GM12878 (cell line): Measurements from ENCODE around the gene ADM2. TPM values are rescaled to one million over a fixed set of nuclear protein-coding genes. Genes with fewer than 3 reads are reported as not detected.

Source experiments
- ATAC-seq: fragments of 200-7000 bp; cut with Tn5 transposase; 3 replicates; pipeline ENCODE4 v1.9.1; 2020; ENCODE audit warnings: mild to moderate bottlenecking, moderate library complexity
- BruUV-seq: library from RNA; stranded (reverse); fragments of 400-500 nt; replicated peaks from 2 replicates; lab custom pipeline; 2021; lab: Mats Ljungman, UMichigan
- CTCF ChIA-PET: fragments of 300-600 bp; sonication (Branson Sonifier 250); formaldehyde crosslinking; extraction: SDS; loops from one replicate; lab custom pipeline; 2021; ENCODE audit warnings: inconsistent platforms; lab: Yijun Ruan, JAX
- POLR2A ChIA-PET: fragments of 350-600 bp; formaldehyde crosslinking; extraction: SDS; loops from one replicate; lab custom pipeline; 2021; ENCODE audit warnings: inconsistent platforms; lab: Charles Lee
- RAD21 ChIA-PET: fragments of 300-600 bp; sonication (Branson Sonifier 250); formaldehyde crosslinking; loops from one replicate; lab custom pipeline; 2023; ENCODE audit warnings: antibody characterized with exemption; ENCODE audit not compliant: unreplicated experiment; lab: Charles Lee
- SMC1A ChIA-PET: fragments of 300-600 bp; sonication (Branson Sonifier 250); formaldehyde crosslinking; loops from one replicate; lab custom pipeline; 2023; ENCODE audit not compliant: unreplicated experiment, uncharacterized antibody; lab: Charles Lee
- DNase-seq: peaks from one replicate; pipeline ENCODE4 v3.0.0-alpha.2; 2011; ENCODE audit warnings: low read depth, low spot score
- FAIRE-seq: peaks from 3 replicates; lab custom pipeline; 2011; peaks lifted over from hg19 to GRCh38; lab: Jason Lieb, UNC
- H2AFZ ChIP-seq: 2 replicates; pipeline ENCODE4 v1.6.0; 2011; ENCODE audit warnings: low read depth, low read length, control low read depth; ENCODE audit not compliant: control insufficient read depth
- H3K27ac ChIP-seq: 2 replicates; pipeline ENCODE4 v1.5.1; 2011; ENCODE audit warnings: control low read depth; ENCODE audit not compliant: control insufficient read depth, insufficient read depth
- H3K27me3 ChIP-seq, 2 experiments: replicated peaks in 1 of 2; 2 replicates each; pipeline versions ENCODE4 v1.6.0 to v1.6.1; 2011; ENCODE audit warnings: low read length in 1 of 2; ENCODE audit not compliant: control insufficient read depth in 2 of 2, insufficient read depth in 2 of 2
- H3K36me3 ChIP-seq, 2 experiments: 2 replicates each; pipeline ENCODE4 v1.5.1; 2011; ENCODE audit warnings: low read length in 1 of 2; ENCODE audit not compliant: control insufficient read depth in 2 of 2, insufficient read depth in 2 of 2
- H3K4me1 ChIP-seq: 2 replicates; pipeline ENCODE4 v1.6.1; 2011; ENCODE audit warnings: mild to moderate bottlenecking, low read length, moderate library complexity, mixed read lengths; ENCODE audit not compliant: control insufficient read depth, insufficient read depth
- H3K4me2 ChIP-seq: 2 replicates; pipeline ENCODE4 v1.6.0; 2011; ENCODE audit warnings: control low read depth; ENCODE audit not compliant: control insufficient read depth, insufficient read depth
- H3K4me3 ChIP-seq: fragments of 200-600 bp; sonication (generic); 2 replicates; pipeline ENCODE4 v1.5.1; 2016
- H3K79me2 ChIP-seq: 2 replicates; pipeline ENCODE4 v1.6.0; 2011; ENCODE audit warnings: low read length; ENCODE audit not compliant: control insufficient read depth, insufficient read depth
- H3K9ac ChIP-seq: 2 replicates; pipeline ENCODE4 v1.8.0; 2011; ENCODE audit warnings: low read length, control low read depth, mixed read lengths; ENCODE audit not compliant: control insufficient read depth, insufficient read depth
- H3K9me3 ChIP-seq: replicated peaks from 3 replicates; pipeline ENCODE4 v1.5.1; 2011; ENCODE audit warnings: mild to moderate bottlenecking, low read length; ENCODE audit not compliant: control insufficient read depth, insufficient read depth
- H4K20me1 ChIP-seq: 2 replicates; pipeline ENCODE4 v1.6.0; 2011; ENCODE audit not compliant: control insufficient read depth, insufficient read depth
- ATF3 ChIP-seq: IDR thresholded peaks from 2 replicates; pipeline ENCODE4 v1.6.1; 2011; ENCODE audit warnings: low read depth, mild to moderate bottlenecking, low read length, moderate library complexity, borderline replicate concordance; ENCODE audit errors: extremely low read depth
- CBX3 ChIP-seq: fragments of 200-600 bp; sonication (generic); IDR thresholded peaks from 2 replicates; pipeline ENCODE4 v1.6.1; 2016; ENCODE audit warnings: low read depth, borderline replicate concordance
- CHD1 ChIP-seq: IDR thresholded peaks from 2 replicates; pipeline ENCODE4 v1.6.1; 2012; ENCODE audit warnings: low read depth, low read length, improper control_type of control experiment
- CTCF ChIP-seq, 3 experiments: IDR thresholded peaks in 2 of 3; conservative IDR thresholded peaks in 1 of 3; 2 replicates each; pipeline ENCODE4 v1.5.1; 2011; ENCODE audit warnings: low read depth in 3 of 3, low read length in 3 of 3, mild to moderate bottlenecking in 3 of 3, control low read depth in 2 of 3, moderate library complexity in 2 of 3, inconsistent platforms in 1 of 3, mixed read lengths in 1 of 3; ENCODE audit not compliant: control insufficient read depth in 2 of 3, insufficient read depth in 1 of 3; ENCODE audit errors: extremely low read depth in 1 of 3
- ELK1 ChIP-seq: IDR thresholded peaks from 2 replicates; pipeline ENCODE4 v1.6.1; 2012; ENCODE audit warnings: low read depth, low read length, improper control_type of control experiment
- FOXM1 ChIP-seq: IDR thresholded peaks from 2 replicates; pipeline ENCODE4 v1.6.1; 2012; ENCODE audit warnings: low read depth, mild to moderate bottlenecking, inconsistent platforms, low read length, moderate library complexity
- GABPA ChIP-seq: IDR thresholded peaks from 2 replicates; pipeline ENCODE4 v1.6.1; 2014; ENCODE audit warnings: antibody characterized with exemption, low read depth, mild to moderate bottlenecking, inconsistent platforms
- HDAC2 ChIP-seq: fragments of 200-600 bp; sonication (generic); IDR thresholded peaks from 2 replicates; pipeline ENCODE4 v1.6.1; 2017
- SIN3A ChIP-seq: IDR thresholded peaks from 2 replicates; pipeline ENCODE4 v1.6.1; 2012; ENCODE audit warnings: low read depth, low read length, improper control_type of control experiment
- WGBS: methylation state at CpG from one replicate; pipeline ENCODE4 v1.1.6; 2016; ENCODE audit warnings: low lambda C conversion rate; ENCODE audit not compliant: insufficient replicate concordance, insufficient coverage; ENCODE audit errors: missing lambda C conversion rate; 5-methylcytosine and 5-hydroxymethylcytosine counted together
- in situ Hi-C: fragments of 300-500 bp; cut with MboI; formaldehyde crosslinking; loops from 9 replicates; pipeline ENCODE4 v1.14.3; 2018; ENCODE audit warnings: mixed read lengths
- intact Hi-C: fragments of 100-400 bp; cut with micrococcal nuclease; formaldehyde crosslinking; loops from one replicate; pipeline ENCODE4 v1.14.2; 2022; ENCODE audit not compliant: unreplicated experiment
- polyA plus RNA-seq, 11 experiments: library from polyadenylated mRNA; depleted of rRNA in 4 of 11; unstranded in 6 of 11; stranded (reverse) in 5 of 11; fragments of >200 nt; fragmentation: Nextera tagmentation in 4 of 11; fragmentation: Illumina TruSeq in 1 of 11; extraction: Ambion mirVana in 4 of 11; extraction: Trizol in 1 of 11; gene quantifications; 1 replicate in 1 of 11; 2 replicates in 10 of 11; pipeline versions ENCODE4 v1.2.1 to v1.2.3, GENCODE V29; 2011 to 2016; ENCODE audit warnings: inconsistent platforms in 2 of 11, missing spikeins in 2 of 11, low read depth in 1 of 11
- total RNA-seq, 4 experiments: library from RNA; depleted of rRNA in 3 of 4; stranded (reverse); fragments of >200 nt in 3 of 4; fragmentation: Illumina TruSeq in 1 of 4; extraction: Trizol in 1 of 4; gene quantifications; 2 replicates each; pipeline versions ENCODE4 v1.2.1 to v1.2.3, GENCODE V29; 2013 to 2021

ADM2 gene
- total and polyA plus RNA-seq, 10 of the 15 experiments (the other 5 are each of a cell fraction or from before 2014, with no cell fraction given), result 0.02 to 0.33 (median 0.12) TPM; not detected in 2

DNA sequence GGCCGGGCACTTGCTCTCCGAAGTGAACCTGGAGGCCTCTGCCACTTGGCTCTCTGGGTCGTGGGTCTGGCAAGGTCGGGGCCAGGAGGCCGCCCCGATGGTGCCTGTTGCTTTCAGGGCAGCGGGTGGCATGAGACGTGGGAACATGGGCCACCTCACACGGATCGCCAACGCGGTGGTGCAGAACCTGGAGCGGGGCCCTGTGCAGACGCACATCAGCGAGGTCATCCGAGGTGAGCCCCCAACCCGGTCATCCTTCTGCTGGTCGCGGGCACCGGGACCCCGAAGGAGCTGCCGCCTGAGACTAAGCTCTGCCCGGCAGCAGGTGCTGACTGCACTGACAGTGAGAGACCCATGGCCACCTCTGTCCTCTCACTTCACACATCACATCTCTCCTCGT, 46.5 kb upstream of the ADM2 start:
- Histone ChIP-seq H3K4me1 (no peaks in the 10 kb centered on the region), H3K79me2 (no peaks in the 10 kb centered on the region), H3K4me2 (no peak overlapping the region), H3K4me3 (no peak overlapping the region), H3K27me3 (no peaks in the 10 kb centered on the region), H3K9ac (no peak overlapping the region), H3K9me3 (no peaks in the 10 kb centered on the region), H4K20me1 (no peaks in the 10 kb centered on the region), H3K27ac (no peak overlapping the region), H3K36me3 (peaks cover 13 to 43% of the 10 kb centered on the region in 2 experiments; a peak in 3 of 4 replicates), H2AFZ (no peak overlapping the region)
- intact Hi-C loops, result no loop called here
- SMC1A ChIA-PET, result no interaction called here
- POLR2A ChIA-PET, result no interaction called here
- ATAC-seq (no peak), FAIRE-seq (no peak), DNase-seq (no peak)
- WGBS, result 92% methylated on average over 24 of the region's 24 CpGs
- TF ChIP-seq CTCF (IDR thresholded peaks at IDR 0.05 in 2 of 3, conservative IDR thresholded peaks at IDR 0.05 in 1 of 3; ENCODE audit: control insufficient read depth in 2 of 3, extremely low read depth in 1 of 3, insufficient read depth in 1 of 3, low read depth in 3 of 3, low read length in 3 of 3) (no peak), GABPA (no peak), HDAC2 (no peak)
- RAD21 ChIA-PET, result no interaction called here
- BruUV-seq, result no TSS peak
- in situ Hi-C loops, result no loop called here
- CTCF ChIA-PET, result no interaction called here

DNA sequence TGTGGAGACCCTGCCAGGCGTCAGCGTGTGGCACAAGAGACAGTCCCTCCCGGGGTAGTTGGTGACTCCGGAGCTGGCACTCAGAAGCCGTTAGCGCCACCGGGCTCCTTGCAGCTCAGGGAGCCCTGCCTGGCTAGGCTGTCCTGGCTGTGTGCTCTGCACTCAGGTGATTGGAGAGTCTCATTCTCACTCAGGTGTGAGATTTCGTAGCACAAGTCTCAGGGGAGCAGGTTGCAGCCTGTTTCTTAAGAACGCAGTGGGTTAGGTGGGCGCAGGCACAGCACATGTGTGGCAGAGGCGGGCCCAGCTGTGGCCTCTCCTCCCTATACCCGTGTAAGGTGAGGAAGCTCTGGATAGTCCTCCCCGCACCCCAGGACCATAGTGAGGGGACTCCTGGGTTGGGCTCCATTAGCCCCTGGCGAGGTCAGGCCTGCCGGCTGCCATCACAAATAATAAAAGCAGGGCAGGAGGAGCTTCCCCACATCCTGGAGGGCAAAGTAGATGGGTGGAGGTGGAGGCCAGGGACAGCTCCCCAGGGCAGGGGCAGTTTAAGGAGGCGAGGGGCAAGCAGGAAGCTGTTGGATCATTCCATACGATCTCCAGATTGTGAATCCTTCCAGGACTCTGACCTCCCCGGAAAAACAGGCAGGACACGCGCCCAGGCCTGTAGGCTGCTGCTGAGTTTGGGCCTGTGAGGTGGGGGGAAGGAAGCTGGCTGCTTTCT, 45.9 kb upstream of the ADM2 start:
- intact Hi-C loops, result no loop called here
- TF ChIP-seq ATF3, result no peak
- no peak for TF ChIP-seq CBX3
- TF ChIP-seq FOXM1, result no peak
- TF ChIP-seq SIN3A, result no peak
- TF ChIP-seq CHD1, result no peak
- TF ChIP-seq ELK1, result no peak

More for the DNA sequence above, 45.9 kb upstream of the ADM2 start:
- ChIA-PET SMC1A (no interaction called here), CTCF (no interaction called here), RAD21 (no interaction called here), POLR2A (no interaction called here)
- Histone ChIP-seq H2AFZ (no peak overlapping the region), H3K27me3 (no peaks in the 10 kb centered on the region), H4K20me1 (no peaks in the 10 kb centered on the region), H3K36me3 (peaks cover 13 to 45% of the 10 kb centered on the region in 2 experiments; a peak in 3 of 4 replicates), H3K9me3 (no peaks in the 10 kb centered on the region), H3K27ac (no peak overlapping the region), H3K4me3 (no peak overlapping the region), H3K4me1 (no peaks in the 10 kb centered on the region), H3K9ac (no peak overlapping the region), H3K79me2 (no peaks in the 10 kb centered on the region), H3K4me2 (no peak overlapping the region)
- ATAC-seq, result no peak
- FAIRE-seq, result no peak
- DNase-seq, result no peak
- in situ Hi-C loops, result no loop called here
- BruUV-seq, result no TSS peak
- WGBS, result 87% methylated on average over 20 of the region's 20 CpGs
